Subcutaneous adipose tissue (tissue), 4 donors: Measurements from ENCODE around the gene PKHD1. TPM values are rescaled to one million over a fixed set of nuclear protein-coding genes. Genes with fewer than 3 reads are reported as not detected.

Experiments
- CTCF ChIP-seq: fragments of 450-650 bp; IDR thresholded peaks from one replicate; pipeline ENCODE4 v1.5.1; 2016; ENCODE audit warnings: low read depth, mild to moderate bottlenecking, control low read depth, antibody characterized with exemption, moderate library complexity
- total RNA-seq, 4 donors: library from RNA; depleted of rRNA; stranded (reverse); fragments of >200 nt; gene quantifications; one replicate each; pipeline ENCODE4 v1.1.0, GENCODE V29; 2016

PKHD1 gene
- total RNA-seq, 4 donors from 2014 or later, result under 0.01 to 1.1 (median 0.35) TPM

- no peak for TF ChIP-seq CTCF
Measured at GRCh38 chr6:51720327-51720726, 367.1 kb downstream of the PKHD1 start.

GRCh38 chr6:51719297-51719696, 368.1 kb downstream of the PKHD1 start:
- no peak for TF ChIP-seq CTCF

DNA sequence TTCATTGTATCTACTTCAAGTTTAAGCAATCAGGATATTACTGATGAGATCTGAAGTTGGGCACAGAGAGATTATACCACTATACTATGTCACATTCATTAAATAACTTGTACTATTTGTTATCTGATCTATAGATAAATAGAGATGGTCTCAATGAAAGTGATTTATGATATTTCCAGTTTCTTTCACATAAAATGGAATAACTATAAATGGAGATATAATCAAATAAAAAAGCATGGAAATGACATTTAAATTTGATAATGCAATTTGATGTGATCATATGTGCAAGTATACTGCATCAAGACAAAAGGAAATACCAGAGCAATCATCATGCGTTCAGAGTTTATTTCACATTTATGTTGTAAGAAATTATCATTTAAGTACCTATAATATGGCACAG, 368.9 kb downstream of the PKHD1 start:
- no peak for TF ChIP-seq CTCF

GRCh38 chr6:51717477-51717876, 369.9 kb downstream of the PKHD1 start:
- TF ChIP-seq CTCF, result no peak

- TF ChIP-seq CTCF, result no peak
Measured at GRCh38 chr6:51711876-51712275, 375.5 kb downstream of the PKHD1 start.

DNA sequence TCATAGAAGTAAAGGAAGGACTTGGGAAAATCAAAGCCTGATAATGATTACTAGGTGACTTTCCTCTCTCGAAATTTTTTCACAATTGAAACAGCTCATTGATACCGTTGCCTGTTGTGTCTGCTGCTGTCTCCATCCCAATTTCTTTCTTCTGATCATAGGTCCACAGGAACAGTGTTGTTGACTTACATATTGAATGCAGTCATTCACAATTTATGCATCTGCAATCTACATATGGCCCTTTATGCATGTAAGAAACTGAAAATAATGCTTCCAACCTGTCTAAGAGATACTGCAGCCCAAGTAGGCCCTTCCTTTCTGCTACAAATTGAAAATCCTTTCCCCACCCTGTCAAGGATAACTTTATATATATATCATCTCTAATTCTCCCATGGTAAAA, 381.3 kb downstream of the PKHD1 start:
- no peak for TF ChIP-seq CTCF

DNA sequence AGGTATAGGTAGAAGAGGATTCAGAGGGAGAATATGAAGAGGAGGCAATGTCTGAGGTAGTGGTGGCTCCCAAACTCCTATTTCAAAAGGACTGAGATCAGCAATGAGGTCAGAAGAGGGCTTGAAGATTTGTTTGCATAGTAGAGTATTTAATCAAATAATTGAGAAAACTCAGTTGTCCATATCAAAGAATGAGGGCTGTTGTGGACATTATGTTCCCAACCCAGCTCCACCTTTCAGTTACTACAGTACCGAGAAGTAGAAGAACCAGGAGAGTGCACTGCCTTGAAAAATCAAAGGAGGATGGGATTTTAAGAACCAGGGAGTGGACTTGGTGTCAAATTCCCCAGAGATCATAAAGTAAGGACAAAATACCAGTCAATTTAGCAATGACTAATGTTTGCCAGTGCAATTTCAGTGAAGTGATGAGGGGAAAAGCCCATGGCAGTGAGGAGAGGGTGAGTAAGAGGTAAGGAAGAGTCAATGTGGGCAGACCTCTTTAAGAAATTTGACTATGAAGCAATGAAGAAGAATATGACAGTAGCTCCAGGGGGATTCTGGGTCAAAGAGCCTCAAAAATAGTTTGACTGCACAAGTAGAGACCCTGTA, 382.4 kb downstream of the PKHD1 start:
- no peak for TF ChIP-seq CTCF

DNA sequence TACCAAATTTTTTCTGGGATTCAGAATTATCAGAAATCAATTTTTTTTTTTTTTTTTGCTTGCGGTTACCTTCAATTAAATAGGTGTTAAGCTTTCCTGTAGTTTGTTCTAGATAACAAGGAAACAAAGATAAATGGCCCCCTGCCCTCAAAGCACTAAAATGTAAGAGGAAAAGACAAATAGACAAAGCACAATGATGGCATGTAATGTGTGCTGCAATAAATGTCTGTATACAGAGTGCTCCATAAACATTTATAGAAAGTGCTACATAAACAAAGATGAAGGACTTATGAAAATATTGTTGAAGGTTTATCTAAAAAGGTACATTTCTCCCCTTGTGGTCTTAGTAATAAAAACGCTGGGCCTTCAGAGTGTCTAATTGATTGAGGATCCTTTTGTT, 384.6 kb downstream of the PKHD1 start:
- TF ChIP-seq CTCF, result no peak
